ENCODE measurements around the gene HAUS1. TPM values are rescaled to one million over a fixed set of nuclear protein-coding genes. Genes with fewer than 3 reads are reported as not detected.

Gene HAUS1
- total RNA-seq, 1 experiment from 2014 or later: 58.7 TPM

DNA sequence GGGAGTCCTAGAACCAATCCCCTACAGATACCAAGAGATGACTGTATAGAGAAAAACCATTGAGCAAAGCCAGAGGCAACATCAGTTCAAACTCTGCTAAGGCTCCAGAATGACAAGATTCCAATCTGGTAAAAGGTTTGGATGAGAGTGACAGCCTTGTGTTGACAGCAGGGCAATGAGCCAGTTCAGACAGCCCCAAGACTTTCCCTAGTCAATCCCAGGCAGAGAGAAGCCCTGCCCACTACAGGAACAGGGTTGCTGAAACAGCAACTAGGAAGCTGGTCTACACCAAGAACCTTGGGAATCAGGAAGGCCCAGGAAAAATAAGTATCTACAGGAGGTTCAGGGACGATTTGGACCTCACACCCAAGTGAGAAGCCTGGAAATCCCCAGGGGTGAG, 35.4 kb upstream of the HAUS1 start (continued):
- TF ChIP-seq TCF7 (CRISPR knock-in tag; IDR thresholded peaks at IDR 0.05; ENCODE audit: low read depth) (no peak), PRRX2 (CRISPR knock-in tag; IDR thresholded peaks at IDR 0.05) (no peak), CREM (CRISPR knock-in tag; IDR thresholded peaks at IDR 0.05) (no peak), JAZF1 (CRISPR knock-in tag; IDR thresholded peaks at IDR 0.05) (no peak), ZNF671 (CRISPR knock-in tag; IDR thresholded peaks at IDR 0.05) (no peak)
- TF ChIP-seq, protein P1, sequence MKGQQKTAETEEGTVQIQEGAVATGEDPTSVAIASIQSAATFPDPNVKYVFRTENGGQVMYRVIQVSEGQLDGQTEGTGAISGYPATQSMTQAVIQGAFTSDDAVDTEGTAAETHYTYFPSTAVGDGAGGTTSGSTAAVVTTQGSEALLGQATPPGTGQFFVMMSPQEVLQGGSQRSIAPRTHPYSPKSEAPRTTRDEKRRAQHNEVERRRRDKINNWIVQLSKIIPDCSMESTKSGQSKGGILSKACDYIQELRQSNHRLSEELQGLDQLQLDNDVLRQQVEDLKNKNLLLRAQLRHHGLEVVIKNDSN (CRISPR knock-in tag; IDR thresholded peaks at IDR 0.05): no peak
- TF ChIP-seq, protein P2, sequence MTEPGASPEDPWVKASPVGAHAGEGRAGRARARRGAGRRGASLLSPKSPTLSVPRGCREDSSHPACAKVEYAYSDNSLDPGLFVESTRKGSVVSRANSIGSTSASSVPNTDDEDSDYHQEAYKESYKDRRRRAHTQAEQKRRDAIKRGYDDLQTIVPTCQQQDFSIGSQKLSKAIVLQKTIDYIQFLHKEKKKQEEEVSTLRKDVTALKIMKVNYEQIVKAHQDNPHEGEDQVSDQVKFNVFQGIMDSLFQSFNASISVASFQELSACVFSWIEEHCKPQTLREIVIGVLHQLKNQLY (CRISPR knock-in tag; IDR thresholded peaks at IDR 0.05): no peak

DNA sequence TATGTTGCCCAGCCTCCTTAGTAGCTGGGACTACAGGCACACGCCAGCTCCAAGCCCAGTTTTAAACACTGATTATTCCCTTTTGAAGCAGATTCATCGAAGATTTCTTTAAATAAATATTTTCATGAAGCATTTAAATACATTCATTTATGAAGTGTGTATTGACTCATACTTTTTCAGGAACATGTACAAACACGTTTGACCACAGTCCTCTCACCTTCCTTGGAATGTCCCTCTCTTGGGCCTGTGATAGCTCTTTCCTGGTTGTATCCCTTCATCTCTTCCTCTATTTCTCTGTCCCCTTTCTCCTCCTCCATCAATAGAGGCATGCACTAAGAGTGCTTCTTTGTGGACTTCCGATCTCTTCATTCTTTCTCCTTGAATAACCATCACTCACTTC, 34.7 kb upstream of the HAUS1 start:
- no peak overlapping the region for H3K4me3 Mint-ChIP-seq
- ChIA-PET CTCF (no interaction called here), POLR2A (no interaction called here)
- DNase-seq (ENCODE audit: low spot score): no peak
- H3K4me1 Mint-ChIP-seq: peaks cover 7% of the 10 kb centered on the region; the same call in 1 of the 2 replicates
- no peaks in the 10 kb centered on the region for H3K36me3 Mint-ChIP-seq
- no peak for TF ChIP-seq HMGA2 (CRISPR knock-in tag; IDR thresholded peaks at IDR 0.05)
- no peak for TF ChIP-seq ZNF121 (CRISPR knock-in tag; IDR thresholded peaks at IDR 0.05)
- TF ChIP-seq SP1 (CRISPR knock-in tag; conservative IDR thresholded peaks at IDR 0.05): no peak
- TF ChIP-seq, protein P3, sequence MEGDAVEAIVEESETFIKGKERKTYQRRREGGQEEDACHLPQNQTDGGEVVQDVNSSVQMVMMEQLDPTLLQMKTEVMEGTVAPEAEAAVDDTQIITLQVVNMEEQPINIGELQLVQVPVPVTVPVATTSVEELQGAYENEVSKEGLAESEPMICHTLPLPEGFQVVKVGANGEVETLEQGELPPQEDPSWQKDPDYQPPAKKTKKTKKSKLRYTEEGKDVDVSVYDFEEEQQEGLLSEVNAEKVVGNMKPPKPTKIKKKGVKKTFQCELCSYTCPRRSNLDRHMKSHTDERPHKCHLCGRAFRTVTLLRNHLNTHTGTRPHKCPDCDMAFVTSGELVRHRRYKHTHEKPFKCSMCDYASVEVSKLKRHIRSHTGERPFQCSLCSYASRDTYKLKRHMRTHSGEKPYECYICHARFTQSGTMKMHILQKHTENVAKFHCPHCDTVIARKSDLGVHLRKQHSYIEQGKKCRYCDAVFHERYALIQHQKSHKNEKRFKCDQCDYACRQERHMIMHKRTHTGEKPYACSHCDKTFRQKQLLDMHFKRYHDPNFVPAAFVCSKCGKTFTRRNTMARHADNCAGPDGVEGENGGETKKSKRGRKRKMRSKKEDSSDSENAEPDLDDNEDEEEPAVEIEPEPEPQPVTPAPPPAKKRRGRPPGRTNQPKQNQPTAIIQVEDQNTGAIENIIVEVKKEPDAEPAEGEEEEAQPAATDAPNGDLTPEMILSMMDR (IDR thresholded peaks at IDR 0.05): no peak
- TF ChIP-seq STAT6 (CRISPR knock-in tag; conservative IDR thresholded peaks at IDR 0.05; ENCODE audit: low read depth): no peak
- no peak for TF ChIP-seq E2F4 (CRISPR knock-in tag; IDR thresholded peaks at IDR 0.05; ENCODE audit: borderline replicate concordance, low read depth)
- no peak for TF ChIP-seq RELA (CRISPR knock-in tag; IDR thresholded peaks at IDR 0.05; ENCODE audit: borderline replicate concordance)
- no peak for TF ChIP-seq KAT7 (CRISPR knock-in tag; IDR thresholded peaks at IDR 0.05; ENCODE audit: borderline replicate concordance)
- no peak for TF ChIP-seq ESRRA (CRISPR knock-in tag; IDR thresholded peaks at IDR 0.05; ENCODE audit: borderline replicate concordance)
- no peak for ATAC-seq
- peaks cover 3% of the 10 kb centered on the region; the same call in 1 of the 2 replicates for H3K9me3 Mint-ChIP-seq
- H3K27me3 Mint-ChIP-seq (ENCODE audit: low read depth): peaks cover 37% of the 10 kb centered on the region
- no peak overlapping the region; the same call in 1 of the 2 replicates for H3K27ac Mint-ChIP-seq

DNA sequence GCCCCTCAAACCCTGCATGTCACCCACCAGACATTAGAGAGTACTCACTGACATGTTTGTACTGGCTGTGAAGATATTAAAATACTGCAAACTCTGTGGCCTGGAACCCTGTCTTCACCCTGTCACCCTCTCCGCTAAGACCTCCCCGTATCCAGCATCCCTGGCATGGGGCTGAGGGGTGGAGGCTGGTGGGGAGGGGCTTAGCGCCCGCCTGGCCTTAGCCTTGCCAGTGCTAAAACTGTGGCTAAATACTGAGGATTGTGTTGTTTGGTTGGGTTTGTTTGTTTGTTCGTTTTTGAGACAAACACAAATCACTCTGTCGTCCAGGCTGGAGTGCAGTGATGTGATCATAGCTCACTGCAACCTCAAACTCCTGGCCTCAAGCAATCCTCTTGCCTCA, 34.0 kb upstream of the HAUS1 start:
- DNase-seq (ENCODE audit: low spot score): no peak
- Mint-ChIP-seq H3K4me1 (peaks cover 7% of the 10 kb centered on the region; the same call in 1 of the 2 replicates), H3K4me3 (no peak overlapping the region; the same call in 1 of the 2 replicates), H3K27me3 (ENCODE audit: low read depth) (peaks cover 37% of the 10 kb centered on the region), H3K9me3 (peaks cover 3% of the 10 kb centered on the region; the same call in 1 of the 2 replicates), H3K36me3 (no peaks in the 10 kb centered on the region), H3K27ac (no peak overlapping the region)
- TF ChIP-seq ARID4B (CRISPR knock-in tag; IDR thresholded peaks at IDR 0.05; ENCODE audit: borderline replicate concordance): no peak
- no peak for TF ChIP-seq RELA (CRISPR knock-in tag; IDR thresholded peaks at IDR 0.05; ENCODE audit: borderline replicate concordance)
- no peak for TF ChIP-seq SMAD4 (CRISPR knock-in tag; IDR thresholded peaks at IDR 0.05)
- TF ChIP-seq, protein P2 (CRISPR knock-in tag; IDR thresholded peaks at IDR 0.05): no peak
- TF ChIP-seq, protein P3 (IDR thresholded peaks at IDR 0.05): no peak
- ATAC-seq: no peak
- CTCF ChIA-PET: no interaction called here
- POLR2A ChIA-PET: no interaction called here

Measured in WTC11 (cell line).